GM12801 (cell line): ENCODE data around the gene ST6GALNAC3.

Source experiments
- TF ChIP-seq, protein P1 (sequence below): IDR thresholded peaks from one replicate; pipeline ENCODE4 v1.5.1; 2011; ENCODE audit warnings: control low read depth; ENCODE audit not compliant: insufficient read length; ENCODE audit errors: extremely low read depth

The ST6GALNAC3 gene

DNA sequence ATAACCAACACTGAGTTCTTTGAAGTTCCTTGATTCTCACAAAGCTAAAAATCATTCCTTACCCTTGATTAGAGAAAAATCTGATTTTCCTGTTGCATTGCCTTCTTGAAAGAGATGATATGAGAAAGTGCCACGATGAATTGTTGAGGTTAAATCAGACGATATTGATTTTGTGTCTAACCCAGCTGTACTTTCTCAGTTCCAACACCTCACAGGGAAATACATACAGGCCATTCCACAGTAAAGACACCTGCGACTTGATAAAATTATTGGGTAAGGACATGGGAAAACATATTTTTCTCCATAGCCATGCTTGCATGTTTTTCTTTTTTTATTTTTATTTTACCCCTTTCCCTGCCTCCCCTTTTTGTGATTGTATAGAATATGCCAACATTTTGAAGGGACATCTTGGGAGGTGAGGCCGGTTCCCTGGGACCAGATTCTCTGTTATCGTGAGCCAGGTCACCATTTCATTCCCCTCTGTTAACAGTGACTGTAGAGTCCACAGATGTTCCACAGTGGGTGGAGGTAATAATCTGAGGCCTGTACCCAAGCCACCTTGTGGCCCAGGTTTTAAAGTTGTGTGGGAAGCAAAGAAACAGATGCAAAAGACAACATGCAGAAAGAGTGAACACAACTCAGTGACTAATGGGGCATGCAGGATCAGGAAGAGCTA lies 537.4 kb downstream of the ST6GALNAC3 start:
- TF ChIP-seq, protein P1, sequence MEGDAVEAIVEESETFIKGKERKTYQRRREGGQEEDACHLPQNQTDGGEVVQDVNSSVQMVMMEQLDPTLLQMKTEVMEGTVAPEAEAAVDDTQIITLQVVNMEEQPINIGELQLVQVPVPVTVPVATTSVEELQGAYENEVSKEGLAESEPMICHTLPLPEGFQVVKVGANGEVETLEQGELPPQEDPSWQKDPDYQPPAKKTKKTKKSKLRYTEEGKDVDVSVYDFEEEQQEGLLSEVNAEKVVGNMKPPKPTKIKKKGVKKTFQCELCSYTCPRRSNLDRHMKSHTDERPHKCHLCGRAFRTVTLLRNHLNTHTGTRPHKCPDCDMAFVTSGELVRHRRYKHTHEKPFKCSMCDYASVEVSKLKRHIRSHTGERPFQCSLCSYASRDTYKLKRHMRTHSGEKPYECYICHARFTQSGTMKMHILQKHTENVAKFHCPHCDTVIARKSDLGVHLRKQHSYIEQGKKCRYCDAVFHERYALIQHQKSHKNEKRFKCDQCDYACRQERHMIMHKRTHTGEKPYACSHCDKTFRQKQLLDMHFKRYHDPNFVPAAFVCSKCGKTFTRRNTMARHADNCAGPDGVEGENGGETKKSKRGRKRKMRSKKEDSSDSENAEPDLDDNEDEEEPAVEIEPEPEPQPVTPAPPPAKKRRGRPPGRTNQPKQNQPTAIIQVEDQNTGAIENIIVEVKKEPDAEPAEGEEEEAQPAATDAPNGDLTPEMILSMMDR: no peak

DNA sequence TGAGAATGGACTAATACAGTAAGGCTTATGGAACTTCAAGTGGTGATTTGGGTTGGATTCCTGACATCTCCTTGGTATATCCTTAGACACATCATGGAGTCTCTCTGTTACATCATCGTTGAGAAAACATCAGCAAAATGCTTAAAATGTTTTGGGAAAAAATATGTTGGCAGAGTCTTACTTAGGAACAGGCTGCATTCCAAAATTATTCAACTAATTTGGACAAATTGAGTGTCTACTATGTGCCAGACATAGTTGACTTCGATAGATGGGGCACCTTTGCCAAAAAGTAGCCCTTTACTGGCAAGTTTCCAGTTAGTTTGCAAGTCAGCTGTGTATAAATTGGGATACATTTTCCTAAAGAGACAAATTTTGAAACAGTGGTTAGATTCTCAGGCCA lies 539.3 kb downstream of the ST6GALNAC3 start:
- TF ChIP-seq, protein P1: no peak

DNA sequence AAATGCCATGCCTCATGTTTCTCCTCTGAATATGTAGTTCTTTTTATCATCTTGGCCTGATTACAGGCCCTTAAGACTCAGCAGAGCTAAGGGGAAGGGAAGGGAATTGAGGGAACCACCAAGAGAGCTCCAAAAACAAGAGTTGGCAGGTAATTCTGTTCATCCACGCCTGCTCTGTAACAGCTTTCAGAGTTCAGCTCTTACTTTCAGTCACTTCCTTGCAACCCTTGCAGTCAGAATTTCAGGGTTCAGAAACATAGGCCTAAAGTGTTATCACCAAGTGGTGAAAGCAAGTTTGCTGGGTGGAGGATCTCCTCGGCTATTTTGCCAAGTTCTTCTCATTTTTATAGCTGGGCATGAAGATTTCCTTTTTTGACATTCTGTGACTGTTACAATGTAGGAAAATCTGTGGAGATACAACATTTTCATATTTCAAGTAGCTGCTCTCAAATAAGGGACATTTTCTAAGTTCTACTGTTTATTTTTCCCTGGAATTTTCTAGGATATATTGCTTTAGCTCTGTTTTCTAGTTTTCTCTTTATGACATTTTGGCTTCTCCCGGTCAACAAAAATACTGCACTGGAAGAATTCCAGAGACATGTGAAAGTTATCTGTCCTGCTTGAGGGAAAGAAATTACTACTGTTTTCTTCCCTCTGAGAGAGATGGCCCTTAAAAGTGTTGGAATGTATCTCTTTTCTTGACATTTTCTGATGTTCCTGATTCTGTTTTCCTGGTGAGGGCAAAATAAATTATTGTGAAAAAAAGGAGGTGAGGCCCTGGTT lies 540.9 kb downstream of the ST6GALNAC3 start:
- TF ChIP-seq, protein P1: no peak

DNA sequence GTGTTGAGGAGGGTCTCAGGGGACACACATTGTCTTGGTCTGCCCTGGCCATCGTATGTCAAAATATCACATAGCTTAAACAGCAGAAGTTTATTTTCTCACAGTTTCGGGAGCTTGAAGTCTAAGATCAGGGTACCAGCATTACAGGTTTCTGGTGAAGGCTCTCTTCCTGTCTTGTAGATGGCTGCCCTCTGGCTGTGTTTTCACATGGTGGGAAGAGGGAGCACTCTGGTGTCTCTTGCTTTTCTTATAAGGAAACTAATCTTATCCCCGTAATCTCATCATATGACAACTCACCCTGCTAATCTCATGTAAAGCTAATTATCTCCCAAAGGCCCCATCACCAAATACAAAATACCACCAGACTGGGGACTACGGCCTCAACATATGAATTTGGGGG lies 545.8 kb downstream of the ST6GALNAC3 start:
- TF ChIP-seq, protein P1: no peak

DNA sequence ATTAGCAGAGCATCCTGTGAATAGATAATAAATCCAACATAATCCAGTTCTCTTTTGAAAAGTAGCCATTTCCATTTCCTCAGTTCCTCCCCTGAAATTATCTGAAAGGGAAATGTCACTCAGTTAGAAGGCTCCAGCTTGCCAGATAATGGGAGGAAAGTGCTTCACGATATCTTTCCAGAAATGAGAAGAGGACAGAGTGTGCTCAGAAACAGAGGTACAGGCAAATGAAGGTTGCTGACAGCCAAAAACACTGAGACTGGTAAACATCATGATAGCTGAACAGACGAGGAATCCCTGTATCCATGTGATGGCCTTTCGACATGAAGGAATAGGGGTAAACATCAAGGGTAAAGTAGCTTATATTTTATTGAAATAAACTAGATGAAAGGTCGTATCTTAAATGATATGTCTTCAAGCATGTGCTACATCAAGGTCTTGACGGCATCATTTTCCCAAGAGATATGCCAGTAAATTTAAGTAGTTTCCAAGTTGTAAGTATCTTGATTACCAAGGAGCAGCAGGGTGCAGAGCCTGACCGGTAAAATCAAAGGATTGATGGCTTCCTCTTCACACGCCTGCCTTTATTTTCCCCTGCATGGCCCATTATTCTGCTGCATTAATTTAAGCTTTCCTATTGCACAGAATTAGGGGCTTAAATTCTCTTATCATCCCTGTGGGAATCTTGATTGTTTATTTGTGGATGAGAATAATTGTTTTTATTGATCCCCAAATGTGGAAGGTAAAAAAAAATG lies 548.4 kb downstream of the ST6GALNAC3 start:
- TF ChIP-seq, protein P1: no peak

DNA sequence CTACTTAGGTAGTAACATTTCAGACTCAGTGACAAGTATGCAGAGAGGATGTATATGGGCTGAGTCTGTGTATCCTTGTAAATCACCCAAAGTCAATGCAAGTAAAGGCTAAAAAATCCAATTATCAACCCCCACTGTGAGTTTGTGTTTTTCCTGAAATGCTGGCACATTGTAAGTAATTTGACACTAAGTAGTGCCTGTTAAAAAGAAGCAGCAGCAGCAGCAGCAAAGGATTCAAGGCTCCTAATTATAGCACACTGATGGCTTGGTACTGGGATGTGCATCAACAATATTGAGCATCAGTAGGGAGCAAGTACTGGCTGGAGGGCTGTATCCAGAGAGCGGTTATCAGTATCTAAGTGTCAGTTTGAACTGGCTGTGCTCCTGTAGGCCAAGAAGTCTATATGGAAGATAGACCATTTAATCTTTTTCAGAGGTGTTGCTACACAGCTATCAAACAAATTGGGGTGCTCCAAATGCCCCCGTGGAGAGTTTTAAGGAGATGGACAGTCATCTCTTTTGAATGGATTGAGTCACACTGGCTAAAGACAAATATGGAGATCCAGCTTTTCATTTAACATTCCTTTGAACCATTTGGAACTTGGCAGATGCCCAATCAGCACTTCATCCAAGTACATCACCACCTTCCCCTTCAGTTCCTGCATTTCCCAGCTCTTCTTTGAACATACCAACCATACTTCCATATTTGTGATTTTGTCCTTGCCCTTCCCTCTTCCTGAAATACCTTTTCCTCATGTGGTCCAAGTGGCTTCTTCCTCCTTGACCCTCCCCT lies 551.5 kb downstream of the ST6GALNAC3 start:
- TF ChIP-seq, protein P1: no peak
